Bladder microvascular endothelial cell (primary cell): ENCODE measurements around the gene RCC2. TPM values are rescaled to one million over a fixed set of nuclear protein-coding genes. Genes with fewer than 3 reads are reported as not detected.

ENCODE experiments used
- total RNA-seq: library from RNA; depleted of rRNA; stranded (reverse); fragments of >200 nt; gene quantifications from 2 replicates; pipeline ENCODE4 v1.2.3, GENCODE V29; 2014

The RCC2 gene
- 58.8 and 87.2 TPM in 2 replicates for total RNA-seq

DNA sequence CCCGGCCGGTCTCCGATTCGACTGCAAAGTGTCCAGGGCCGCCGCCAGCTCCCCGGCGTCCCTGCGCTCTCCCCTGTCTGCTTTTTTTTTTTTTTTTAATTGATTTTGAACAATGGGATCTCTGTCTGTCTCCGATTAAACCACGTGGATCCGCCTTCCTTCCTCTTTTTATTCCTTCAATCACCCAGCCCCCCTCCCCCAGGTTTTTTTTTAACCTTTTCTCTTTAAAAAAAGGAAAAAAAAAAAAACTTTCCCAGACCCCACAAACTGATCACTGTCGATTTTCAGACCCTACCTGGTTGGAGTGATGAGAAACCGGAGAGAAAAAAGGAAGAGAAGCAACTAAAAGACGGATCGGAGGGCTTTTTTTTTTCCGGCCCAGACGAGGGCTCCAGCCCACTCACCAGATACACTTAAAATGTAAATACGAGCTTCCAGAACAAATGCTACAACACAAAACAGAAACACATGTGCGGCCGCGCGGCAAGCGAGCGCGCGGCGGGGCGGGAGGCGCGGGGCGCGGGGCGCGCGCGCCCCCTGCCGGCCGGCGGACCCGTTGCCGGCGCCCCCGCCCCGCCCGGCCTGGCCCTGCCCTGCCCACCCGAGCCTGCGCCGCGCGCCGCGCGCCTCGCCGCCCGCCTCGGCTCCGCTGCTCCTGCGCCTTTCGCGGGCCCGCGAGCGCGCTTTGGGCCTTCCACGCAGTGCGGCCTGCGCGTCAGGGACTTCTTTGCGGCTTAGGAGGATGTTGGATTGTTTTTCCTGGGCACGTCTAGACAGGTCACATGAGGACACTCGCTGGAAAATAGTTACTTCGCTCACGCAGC, at the start of gene RCC2:
Gene RCC2, minus strand, starts transcription at position 428 of the 824 bp plus-strand sequence. CDS start 1,163 bp downstream, outside the sequence.

DNA sequence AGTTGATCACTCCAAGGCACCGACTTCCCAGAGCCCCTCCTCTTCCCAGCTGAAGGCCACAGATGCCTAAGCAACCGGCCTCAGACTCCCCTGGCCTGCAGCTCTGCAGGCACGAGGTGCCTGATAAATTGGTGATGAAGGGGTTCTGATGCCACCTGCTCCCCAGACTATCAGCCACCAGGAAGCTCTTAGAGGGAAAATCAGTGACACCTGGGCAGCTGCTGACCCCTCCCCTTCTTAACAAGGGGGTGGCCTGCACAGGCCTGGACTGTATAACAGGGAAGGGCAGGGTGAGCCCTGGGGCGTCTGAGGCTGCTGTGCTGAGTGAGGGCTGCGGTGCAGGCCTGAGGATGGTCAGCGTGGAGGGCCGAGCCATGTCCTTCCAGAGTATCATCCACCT, 67.6 kb downstream of the RCC2 start, which contains the start of gene PADI6:
Gene PADI6, plus strand, starts transcription at position 301 of the 400 bp plus-strand sequence. Its CDS starts 50 bp downstream, at position 351.

Other genes with a start within 250 kb of the RCC2 start
- under 0.01 TPM in 2 replicates for gene PADI1, start 234.5 kb downstream of the RCC2 start, total RNA-seq
- not detected in 2 replicates for gene PADI3, start 190.6 kb downstream of the RCC2 start, total RNA-seq
- not detected in 2 replicates for gene PADI4, start 131.5 kb downstream of the RCC2 start, total RNA-seq
- not detected in 2 replicates for gene PADI6, start 67.5 kb downstream of the RCC2 start, total RNA-seq
- gene ARHGEF10L, start 100.0 kb upstream of the RCC2 start, total RNA-seq, result 0.32 and 1.2 TPM in 2 replicates